ENCODE results near the gene TRIP12. TPM values are rescaled to one million over a fixed set of nuclear protein-coding genes. Genes with fewer than 3 reads are reported as not detected.

TRIP12 gene
- total RNA-seq, 2 donors from 2014 or later = 127 to 160 TPM

GRCh38 chr2:229815858-229816257 lies 106.0 kb downstream of the TRIP12 start:
- no peak for DNase-seq (ENCODE audit: low spot score)
- Histone ChIP-seq H3K4me3 (no peak overlapping the region), H3K27ac (no peak overlapping the region), H3K27me3 (replicated peaks; ENCODE audit: insufficient read depth) (no peaks in the 10 kb centered on the region), H3K4me1 (ENCODE audit: control insufficient read depth in 1 of 2, low read depth in 2 of 2) (peaks cover 9 to 30% of the 10 kb centered on the region in 2 donors), H3K36me3 (peaks cover 12% of the 10 kb centered on the region), H3K9me3 (no peaks in the 10 kb centered on the region)
- ATAC-seq (ENCODE audit: insufficient number of reproducible peaks, low FRiP score, low read depth) = no peak
- TF ChIP-seq CTCF (IDR thresholded peaks at IDR 0.05) = no peak

DNA sequence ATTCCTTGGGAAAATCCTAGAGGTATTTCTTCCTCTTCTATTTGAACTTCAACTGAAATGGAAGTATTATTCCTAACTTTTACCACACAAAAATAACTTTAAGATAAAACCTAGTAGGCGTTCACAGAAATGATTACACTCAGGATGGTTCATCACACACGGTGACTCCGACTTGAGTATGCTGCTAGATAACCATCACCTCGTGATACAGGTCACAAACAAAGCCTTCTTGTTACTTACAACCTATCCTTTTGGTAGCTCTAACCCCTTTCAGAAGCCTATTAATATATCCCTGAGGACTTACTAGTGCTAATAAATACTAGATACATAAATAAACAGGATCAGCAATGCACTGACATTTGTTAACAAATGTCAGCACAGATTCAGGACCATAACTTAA lies 106.5 kb downstream of the TRIP12 start:
- ATAC-seq (ENCODE audit: insufficient number of reproducible peaks, low FRiP score, low read depth) = no peak
- H3K4me1 ChIP-seq (ENCODE audit: control insufficient read depth in 1 of 2, low read depth in 2 of 2) = peaks cover 10 to 33% of the 10 kb centered on the region in 2 donors
- no peak overlapping the region for H3K4me3 ChIP-seq
- no peak for DNase-seq (ENCODE audit: low spot score)
- no peak for TF ChIP-seq CTCF (IDR thresholded peaks at IDR 0.05)
- H3K36me3 ChIP-seq = peaks cover 12% of the 10 kb centered on the region
- no peak overlapping the region for H3K27ac ChIP-seq
- H3K27me3 ChIP-seq (replicated peaks; ENCODE audit: insufficient read depth) = no peaks in the 10 kb centered on the region
- no peaks in the 10 kb centered on the region for H3K9me3 ChIP-seq

DNA sequence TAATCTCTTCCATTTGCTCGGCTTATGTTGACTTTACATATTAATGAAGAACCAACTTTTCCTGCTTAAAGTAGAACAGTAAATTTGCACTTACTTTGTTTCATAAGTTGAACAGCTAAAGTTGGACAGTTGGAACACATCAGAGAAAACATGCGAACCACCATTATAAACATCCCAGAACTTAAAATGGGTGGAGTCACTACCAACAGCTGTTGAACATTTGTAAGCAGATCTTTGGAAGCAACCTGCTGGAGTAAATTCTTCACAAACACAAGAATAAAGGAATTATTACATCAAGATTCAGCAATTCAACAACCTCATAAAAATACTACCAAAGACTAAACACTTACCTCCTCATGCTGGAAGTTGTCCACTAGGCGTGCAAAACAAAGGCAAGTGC lies 111.0 kb downstream of the TRIP12 start:
- Histone ChIP-seq H3K27me3 (replicated peaks; ENCODE audit: insufficient read depth) (no peaks in the 10 kb centered on the region), H3K4me1 (ENCODE audit: control insufficient read depth in 1 of 2, low read depth in 2 of 2) (peaks cover 10 to 28% of the 10 kb centered on the region in 2 donors), H3K36me3 (peaks cover 6% of the 10 kb centered on the region), H3K4me3 (no peak overlapping the region), H3K9me3 (no peaks in the 10 kb centered on the region), H3K27ac (peak overlapping the region in 1 of 2 donors; percentile 41)
- TF ChIP-seq CTCF (IDR thresholded peaks at IDR 0.05) = no peak
- ATAC-seq (ENCODE audit: insufficient number of reproducible peaks, low FRiP score, low read depth) (no peak), DNase-seq (ENCODE audit: low spot score) (no peak)

- no peaks in the 10 kb centered on the region for H3K27me3 ChIP-seq (replicated peaks; ENCODE audit: insufficient read depth)
- H3K4me1 ChIP-seq (ENCODE audit: control insufficient read depth in 1 of 2, low read depth in 2 of 2) = peaks cover 2 to 4% of the 10 kb centered on the region in 2 donors
- peaks cover 11% of the 10 kb centered on the region for H3K36me3 ChIP-seq
- TF ChIP-seq CTCF (IDR thresholded peaks at IDR 0.05) = no peak
- ATAC-seq (ENCODE audit: insufficient number of reproducible peaks, low FRiP score, low read depth) (no peak), DNase-seq (ENCODE audit: low spot score) (no peak)
- H3K9me3 ChIP-seq = no peaks in the 10 kb centered on the region
- no peak overlapping the region for H3K27ac ChIP-seq
- H3K4me3 ChIP-seq = no peak overlapping the region
Measured at GRCh38 chr2:229805559-229805958, 116.2 kb downstream of the TRIP12 start.

GRCh38 chr2:229802785-229803184 lies 119.0 kb downstream of the TRIP12 start:
- no peak for TF ChIP-seq CTCF (IDR thresholded peaks at IDR 0.05)
- no peaks in the 10 kb centered on the region for H3K9me3 ChIP-seq
- H3K27ac ChIP-seq = no peak overlapping the region
- H3K27me3 ChIP-seq (replicated peaks; ENCODE audit: insufficient read depth) = no peaks in the 10 kb centered on the region
- ATAC-seq (ENCODE audit: insufficient number of reproducible peaks, low FRiP score, low read depth) (no peak), DNase-seq (ENCODE audit: low spot score) (no peak)
- peaks cover 5% of the 10 kb centered on the region for H3K36me3 ChIP-seq
- no peak overlapping the region for H3K4me3 ChIP-seq
- H3K4me1 ChIP-seq (ENCODE audit: control insufficient read depth in 1 of 2, low read depth in 2 of 2) = peaks cover 20 to 32% of the 10 kb centered on the region in 2 donors
